HG03565 (cell line): ENCODE results near the gene KIZ.

Experiments
- ATAC-seq: cut with Tn5 transposase; IDR thresholded peaks from one replicate; pipeline ENCODE4 v1.9.1; 2021; ENCODE audit warnings: mild to moderate bottlenecking, moderate library complexity; ENCODE audit not compliant: unreplicated experiment

Gene KIZ, protein sequence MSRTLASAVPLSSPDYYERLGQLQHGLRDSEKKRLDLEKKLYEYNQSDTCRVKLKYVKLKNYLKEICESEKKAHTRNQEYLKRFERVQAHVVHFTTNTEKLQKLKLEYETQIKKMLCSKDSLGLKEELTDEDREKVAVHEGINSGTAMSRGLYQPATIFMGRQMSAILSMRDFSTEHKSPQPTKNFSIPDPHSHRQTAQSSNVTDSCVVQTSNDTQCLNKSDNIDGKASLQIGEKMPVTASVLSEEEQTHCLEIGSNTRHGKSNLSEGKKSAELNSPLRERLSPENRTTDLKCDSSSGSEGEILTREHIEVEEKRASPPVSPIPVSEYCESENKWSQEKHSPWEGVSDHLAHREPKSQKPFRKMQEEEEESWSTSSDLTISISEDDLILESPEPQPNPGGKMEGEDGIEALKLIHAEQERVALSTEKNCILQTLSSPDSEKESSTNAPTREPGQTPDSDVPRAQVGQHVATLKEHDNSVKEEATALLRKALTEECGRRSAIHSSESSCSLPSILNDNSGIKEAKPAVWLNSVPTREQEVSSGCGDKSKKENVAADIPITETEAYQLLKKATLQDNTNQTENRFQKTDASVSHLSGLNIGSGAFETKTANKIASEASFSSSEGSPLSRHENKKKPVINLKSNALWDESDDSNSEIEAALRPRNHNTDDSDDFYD

DNA sequence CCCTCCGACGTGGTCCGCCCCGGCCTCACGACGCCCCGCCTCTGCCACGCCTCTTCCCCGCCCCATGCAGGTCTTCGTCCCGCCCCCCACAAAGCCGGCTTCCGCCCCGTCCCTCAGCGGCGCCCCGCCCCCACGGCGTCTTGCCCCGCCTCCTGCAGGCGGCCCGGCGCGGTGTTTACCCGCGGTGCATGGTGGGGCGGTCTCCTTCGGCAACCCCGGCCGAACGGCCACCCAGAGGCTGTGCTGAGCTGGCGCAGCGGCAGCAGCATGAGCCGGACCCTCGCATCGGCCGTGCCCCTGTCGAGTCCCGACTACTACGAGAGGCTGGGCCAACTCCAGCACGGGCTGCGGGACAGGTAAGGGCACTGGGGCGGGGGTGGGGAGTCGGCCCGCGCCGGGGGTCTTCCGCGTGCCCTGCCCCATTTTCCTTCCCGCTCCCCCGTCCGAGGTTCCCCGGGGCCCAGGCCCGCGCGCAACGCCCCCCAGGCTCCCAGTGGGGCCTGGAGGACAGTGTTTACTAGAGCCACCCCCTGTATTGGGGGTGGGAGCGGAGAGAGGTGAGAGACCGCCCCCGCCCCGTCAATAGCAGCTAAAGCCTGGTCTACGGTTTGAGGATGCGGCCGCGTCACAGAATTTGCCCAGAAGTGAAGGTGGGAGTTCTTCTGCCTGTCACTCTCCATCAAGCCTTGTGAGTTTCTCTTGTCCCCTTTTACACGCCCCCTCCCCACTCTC lies at the start of gene KIZ:
Gene KIZ, plus strand, starts transcription at position 234 of the 732 bp plus-strand sequence. Its CDS starts 34 bp downstream, at position 268.
- ATAC-seq, result peak; percentile 94

GRCh38 chr20:21077809-21078345 lies 48.0 kb upstream of the KIZ start:
- no peak for ATAC-seq

DNA sequence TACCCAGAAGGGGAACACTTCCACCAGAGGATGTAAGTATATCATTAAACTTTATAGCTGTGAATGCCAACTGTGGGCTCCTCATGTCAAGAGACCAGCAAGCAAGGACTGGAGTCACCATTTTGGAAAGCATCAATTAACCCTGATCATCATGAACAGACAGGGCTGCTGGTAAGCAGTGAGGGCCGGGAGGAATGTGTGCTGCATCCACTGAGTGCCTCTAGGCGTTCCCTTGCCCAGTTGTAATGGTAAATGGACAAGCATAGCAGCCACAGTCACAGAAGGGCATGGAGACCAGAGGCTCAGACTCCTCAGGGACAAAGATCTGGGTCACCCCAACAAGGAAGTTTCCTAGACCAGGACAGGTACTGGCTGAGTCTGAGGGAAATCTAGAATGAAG lies 43.3 kb upstream of the KIZ start:
- no peak for ATAC-seq

- ATAC-seq, result no peak
Measured at GRCh38 chr20:21083825-21084325, 42.0 kb upstream of the KIZ start.

DNA sequence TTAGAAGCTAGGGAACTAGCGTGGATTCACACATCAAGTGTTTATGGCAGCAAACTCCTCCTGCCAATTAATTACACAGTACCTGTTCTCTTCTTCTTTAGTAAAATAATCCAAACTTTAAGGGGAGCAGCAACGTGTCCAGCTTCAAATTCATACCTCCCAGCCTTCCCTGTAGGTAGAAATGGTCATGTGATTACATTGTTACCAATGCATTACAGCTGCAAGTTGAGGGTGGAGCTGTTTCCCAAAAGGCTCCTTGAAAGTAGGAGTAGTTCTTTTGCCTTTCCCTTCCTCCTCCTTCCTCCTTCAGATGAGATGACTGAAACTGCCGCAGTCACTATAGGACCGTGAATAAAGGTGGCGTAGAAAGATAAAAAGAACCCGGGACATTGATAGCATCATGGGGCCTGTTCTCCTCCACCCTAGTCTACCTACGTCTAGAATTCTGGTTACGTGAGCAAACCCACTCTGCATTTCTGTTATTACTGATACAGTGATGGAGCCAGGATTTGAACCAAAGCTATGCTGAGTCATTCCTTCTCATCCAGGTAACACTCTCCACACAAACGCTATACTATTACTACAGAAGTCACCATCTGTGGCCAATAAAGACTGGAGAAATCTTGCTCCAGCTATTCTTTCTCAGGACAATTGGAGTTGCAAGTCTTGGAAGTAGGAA lies 37.9 kb upstream of the KIZ start:
- ATAC-seq, result no peak

GRCh38 chr20:21089391-21089790 lies 36.5 kb upstream of the KIZ start:
- no peak for ATAC-seq

DNA sequence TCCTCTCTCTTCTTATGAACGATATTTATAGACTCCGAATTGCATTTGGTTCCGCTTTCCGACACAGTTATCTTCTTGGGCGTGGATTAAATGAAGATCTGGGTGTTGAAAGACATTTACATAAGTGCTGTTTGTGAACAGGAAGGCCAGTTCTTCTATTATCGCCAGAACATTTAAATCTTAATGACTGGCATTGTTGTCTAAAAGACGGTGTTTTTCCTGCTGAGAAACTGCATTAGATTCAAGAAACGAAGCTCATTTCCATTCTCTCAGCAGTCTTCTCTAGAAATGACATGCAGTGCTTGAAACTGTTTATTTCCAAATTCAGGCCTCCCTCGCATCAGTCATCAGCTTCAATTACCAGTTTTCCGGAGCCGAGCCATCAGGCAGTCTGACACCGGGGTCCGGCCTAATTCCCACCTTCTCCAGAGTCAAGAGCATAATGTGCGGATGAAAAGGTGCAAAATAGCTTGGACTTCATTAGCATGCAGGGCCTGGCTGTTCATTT lies 35.7 kb upstream of the KIZ start:
- ATAC-seq, result no peak

DNA sequence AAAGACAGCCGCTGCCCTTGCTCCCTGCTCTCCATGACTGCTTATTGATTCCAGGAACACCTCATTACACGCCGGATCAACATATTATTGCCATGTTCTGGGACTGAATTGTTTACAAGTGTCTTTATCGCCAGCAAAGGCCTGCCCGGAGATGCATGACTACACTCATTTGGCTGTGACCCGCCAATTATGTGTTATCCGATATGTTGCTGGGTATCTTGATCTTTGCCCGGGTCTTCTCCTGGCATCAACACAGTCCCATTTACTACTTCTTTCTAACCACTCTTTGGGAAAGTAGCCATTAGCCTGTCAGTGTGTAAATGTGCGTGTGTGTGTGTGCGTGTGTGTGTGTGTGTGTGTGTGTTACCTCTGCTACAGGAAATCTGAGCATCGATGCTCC lies 35.2 kb upstream of the KIZ start:
- ATAC-seq, result no peak

DNA sequence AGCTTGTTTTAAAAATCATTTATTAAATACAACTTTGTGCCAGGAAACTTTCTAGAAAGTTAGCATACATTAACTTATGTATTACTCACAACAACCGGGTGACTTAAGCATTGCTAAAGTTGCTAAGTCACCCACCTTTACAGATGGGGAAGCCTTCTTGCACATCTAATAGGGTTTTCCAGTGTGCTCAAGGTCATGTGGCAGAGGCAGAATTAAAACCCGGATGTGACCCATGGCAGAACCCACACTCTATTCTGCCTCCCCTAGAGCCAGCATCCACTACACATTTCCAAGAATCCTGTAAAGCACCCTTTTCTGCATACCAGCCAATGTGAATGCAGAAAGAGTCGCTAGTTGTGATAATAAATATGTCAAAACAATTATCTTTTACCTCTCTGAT lies 33.1 kb upstream of the KIZ start:
- no peak for ATAC-seq

GRCh38 chr20:21096321-21097043 lies 29.4 kb upstream of the KIZ start:
- ATAC-seq, result peak; percentile 51

DNA sequence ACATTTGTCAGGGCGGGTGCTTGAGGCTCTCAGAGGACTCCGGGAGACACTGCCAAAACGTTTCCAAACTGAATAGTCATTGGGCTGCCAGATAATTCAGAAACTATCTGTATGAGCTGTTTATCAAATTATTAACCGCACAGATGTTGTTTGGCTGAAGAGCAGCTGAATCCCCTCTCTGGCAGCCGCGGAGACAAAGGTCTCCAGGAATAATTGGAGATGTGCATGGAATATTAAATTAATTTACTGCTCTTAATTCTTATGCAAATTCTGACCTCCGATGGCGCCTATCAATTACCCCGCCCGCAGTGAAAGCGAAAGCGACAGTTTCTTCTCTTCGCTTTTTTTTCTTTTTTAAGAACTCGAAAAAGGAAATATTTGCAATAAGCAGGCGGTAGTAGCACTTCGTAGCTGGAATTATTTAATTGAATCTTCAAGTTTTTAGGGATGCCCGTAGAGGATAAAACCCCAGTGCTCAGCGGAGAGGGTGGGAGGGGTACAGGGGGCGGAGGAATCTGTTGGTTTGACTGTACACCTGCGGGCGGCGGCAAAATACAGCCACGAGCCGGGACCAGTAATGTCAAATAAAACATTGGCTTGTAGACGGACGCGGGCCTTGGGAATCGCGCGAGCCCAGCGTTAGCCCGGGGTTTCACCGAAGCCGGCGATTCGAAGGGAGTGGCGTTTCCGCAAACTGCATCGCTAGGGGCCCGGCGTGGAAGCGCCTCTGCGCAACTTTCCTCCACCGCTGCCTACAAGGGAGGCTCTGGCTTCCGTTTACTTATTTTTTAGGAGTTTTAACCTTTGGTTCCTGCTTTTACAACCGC lies 25.9 kb upstream of the KIZ start:
- no peak for ATAC-seq

DNA sequence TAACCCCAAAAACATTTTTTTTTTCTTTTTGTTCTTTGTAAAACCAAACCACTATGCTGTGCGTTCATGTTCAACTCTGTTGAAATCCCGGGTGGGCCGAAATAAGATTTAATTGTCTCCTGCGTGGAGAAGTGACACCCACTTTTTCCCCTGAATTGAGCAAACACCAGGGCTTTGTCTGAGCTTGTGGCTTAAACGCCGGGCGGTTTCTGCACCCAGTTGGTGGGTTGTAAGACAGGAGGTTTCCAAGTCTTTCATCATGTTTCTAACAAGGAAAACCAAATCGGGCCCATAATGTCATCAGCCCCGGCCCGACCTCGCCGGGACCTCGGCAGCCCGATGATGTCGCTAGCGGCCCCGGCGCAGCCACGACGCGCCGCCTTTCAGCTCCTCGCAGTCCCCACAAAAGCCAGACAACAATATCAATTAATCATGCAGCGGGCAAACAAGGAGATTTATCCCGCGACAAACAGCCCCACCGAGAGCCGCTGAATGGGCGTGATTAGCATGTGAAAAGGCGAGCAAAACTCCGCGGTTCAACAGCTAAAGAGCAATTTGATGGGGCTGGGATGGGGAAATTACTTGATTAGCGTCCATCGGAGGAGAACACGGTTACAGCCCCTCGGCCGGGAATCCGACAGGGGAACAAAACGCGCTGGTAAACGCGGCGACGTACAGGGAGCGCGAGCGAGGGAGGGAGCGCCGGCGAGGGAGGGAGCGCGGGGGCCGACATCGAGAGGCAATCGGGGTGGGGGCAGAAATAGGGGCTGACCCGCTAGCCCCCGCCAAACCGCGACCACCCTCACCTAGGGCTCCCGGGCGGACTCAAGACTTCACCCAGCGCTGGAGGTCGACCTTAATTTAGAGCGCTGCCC lies 25.1 kb upstream of the KIZ start:
- no peak for ATAC-seq

DNA sequence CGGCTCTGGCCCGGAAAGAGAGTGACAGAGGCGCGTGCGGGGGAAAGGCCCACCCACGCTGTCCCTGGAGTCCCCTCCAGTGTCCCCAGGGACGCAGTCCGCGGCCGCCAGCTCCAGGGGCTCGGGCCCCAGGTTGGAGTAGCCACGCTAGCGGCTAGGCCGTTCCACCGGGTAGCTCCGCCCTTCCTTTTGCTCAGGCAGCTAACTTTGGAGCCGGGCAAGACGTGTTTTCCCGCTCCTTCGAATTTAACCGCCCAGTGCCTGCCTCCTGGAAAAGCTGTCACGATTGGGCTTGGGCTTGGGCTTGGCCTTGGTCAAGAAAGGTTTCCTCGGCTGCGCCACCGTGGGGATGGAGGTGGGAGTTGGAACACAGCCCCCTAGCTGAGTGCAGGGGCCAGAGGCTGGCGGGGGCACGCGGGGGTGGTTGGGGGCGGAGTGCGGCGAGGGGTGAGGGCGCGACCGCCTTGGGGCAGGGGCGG lies 24.4 kb upstream of the KIZ start:
- no peak for ATAC-seq

DNA sequence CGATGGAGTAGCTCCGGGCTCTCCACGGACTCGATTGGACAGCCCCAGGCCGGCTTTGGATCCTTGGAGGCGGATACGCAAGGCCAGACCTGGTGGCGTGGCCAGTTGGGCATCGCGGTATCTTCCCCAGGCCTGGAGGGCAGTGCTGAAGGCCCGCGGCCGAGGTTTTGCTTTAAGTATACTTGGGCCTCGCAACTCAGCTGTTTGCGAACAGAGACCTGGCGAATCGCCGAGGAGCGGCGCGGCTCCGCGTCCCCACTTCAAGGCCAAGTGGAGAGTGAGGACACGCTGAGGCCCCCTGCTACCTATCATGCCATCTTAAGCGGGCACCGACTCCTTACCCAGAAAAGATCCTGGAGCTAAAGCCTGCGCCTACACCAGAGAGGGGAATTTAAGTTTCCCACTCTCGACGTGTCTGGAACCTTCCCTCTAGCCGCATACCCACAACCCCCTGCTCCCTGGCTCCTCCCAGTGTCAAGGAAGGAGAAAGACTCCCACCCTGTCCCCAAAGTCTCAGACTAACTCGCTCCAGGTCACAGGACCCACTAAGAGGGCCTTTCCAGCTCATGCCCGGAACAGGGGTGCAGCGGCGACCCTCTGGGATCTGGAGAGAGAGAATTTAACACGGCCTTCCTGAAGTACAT lies 23.8 kb upstream of the KIZ start:
- no peak for ATAC-seq

- no peak for ATAC-seq
Measured at GRCh38 chr20:21102603-21103311, 23.1 kb upstream of the KIZ start.

DNA sequence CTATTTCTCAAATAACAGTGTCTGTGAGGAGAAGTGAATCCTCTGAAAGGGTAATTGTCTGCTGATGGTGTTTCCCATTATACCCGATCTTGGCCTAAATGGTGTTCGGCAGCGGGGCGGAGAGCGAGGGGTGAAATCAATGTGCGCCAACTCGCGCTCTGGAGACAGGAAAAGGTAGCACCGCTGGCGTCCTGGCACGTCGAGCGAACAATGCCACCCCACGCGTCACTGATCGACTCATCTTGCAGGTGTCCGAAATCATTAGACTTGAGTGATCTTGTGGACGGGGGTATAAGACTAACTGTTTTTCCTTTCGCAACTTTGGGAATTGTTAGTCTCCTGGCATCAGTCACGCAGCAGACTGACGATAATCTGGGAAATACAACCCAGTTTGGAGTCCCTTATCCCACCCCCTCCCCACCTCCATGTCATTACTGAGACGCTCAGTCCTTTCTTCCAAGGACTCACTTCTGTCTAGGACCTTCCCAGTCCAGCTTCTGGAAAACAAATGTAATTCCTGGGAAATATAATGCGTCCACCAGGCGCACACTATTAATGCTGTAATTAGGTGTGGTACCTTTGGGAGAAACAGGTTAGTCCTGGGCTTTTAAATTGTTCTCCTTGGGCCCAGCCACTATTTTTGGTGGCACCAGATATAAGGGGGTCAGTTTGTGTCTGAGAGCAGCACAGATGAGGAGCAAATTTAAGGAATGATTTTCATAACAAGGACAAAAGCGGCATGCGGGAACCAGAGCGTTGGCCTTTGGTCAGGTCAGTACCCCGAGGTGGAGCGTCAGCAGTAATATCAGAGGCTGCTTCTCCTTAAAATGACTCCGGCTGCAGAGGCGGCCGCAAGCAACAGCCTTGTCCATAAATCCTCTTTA lies 22.1 kb upstream of the KIZ start:
- ATAC-seq, result no peak
